Measurements from ENCODE around the gene AUTS2. TPM values are rescaled to one million over a fixed set of nuclear protein-coding genes. Genes with fewer than 3 reads are reported as not detected.

The AUTS2 gene
- total RNA-seq, 1 experiment from 2014 or later: 256 TPM

DNA sequence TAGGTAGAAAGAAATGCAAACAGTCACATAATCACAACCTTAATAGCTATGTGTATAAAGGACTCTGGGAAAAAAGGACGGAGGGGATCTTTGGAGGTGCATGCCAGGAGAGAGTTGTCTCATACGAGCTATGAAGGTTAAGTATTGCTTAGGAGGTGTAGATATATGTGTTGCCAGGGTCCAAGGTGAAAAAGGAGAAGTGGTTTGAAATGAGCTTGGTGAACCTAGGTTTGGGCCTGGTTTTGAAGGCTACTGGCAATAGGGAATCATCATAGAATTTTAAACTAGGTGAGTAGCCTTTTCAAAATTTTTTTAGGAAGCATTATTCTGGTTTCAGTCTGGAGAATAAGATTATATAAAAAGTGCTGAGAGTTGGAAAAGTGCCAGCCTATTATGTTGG lies 336.8 kb downstream of the AUTS2 start:
- Histone ChIP-seq H2BK5ac (ENCODE audit: insufficient read length, low read length) (no peak overlapping the region), H4K8ac (replicated peaks; ENCODE audit: insufficient read length, low read depth, low read length) (no peak overlapping the region), H3K4me1 (ENCODE audit: insufficient read depth, low read length) (no peaks in the 10 kb centered on the region; the same call in 1 of the 2 replicates), H2BK12ac (ENCODE audit: insufficient read length, low read depth, low read length) (no peak overlapping the region), H3K14ac (ENCODE audit: insufficient read depth, low read length) (no peak overlapping the region), H4K20me1 (ENCODE audit: control insufficient read depth, insufficient read depth, insufficient read length) (no peaks in the 10 kb centered on the region), H3K79me1 (ENCODE audit: insufficient read depth, low read depth, low read length, poor library complexity, severe bottlenecking) (no peaks in the 10 kb centered on the region), H3K27me3 (ENCODE audit: insufficient read depth, low read length) (no peaks in the 10 kb centered on the region), H3K4me2 (ENCODE audit: insufficient read depth, insufficient read length, low read length) (no peak overlapping the region), H3K56ac (ENCODE audit: insufficient read length, low read depth, low read length) (no peak overlapping the region), H2AFZ (ENCODE audit: low read length) (no peak overlapping the region), H3K9me3 (ENCODE audit: control insufficient read depth, low read depth, low read length) (no peaks in the 10 kb centered on the region), H4K91ac (ENCODE audit: insufficient read length, low read depth, low read length) (no peak overlapping the region), H3K23ac (ENCODE audit: insufficient read length, low read depth, low read length) (no peak overlapping the region), H2BK15ac (ENCODE audit: low read depth, low read length) (no peak overlapping the region), H3K79me2 (ENCODE audit: insufficient read depth, low read length) (no peaks in the 10 kb centered on the region), H2BK20ac (ENCODE audit: low read depth, low read length, poor library complexity, severe bottlenecking) (no peak overlapping the region), H4K5ac (ENCODE audit: insufficient read length, low read depth, low read length) (no peak overlapping the region), H3K27ac (ENCODE audit: insufficient read length, low read depth, low read length) (no peak overlapping the region), H3T11ph (ENCODE audit: low read length) (no peak overlapping the region), H2BK120ac (ENCODE audit: low read depth, low read length, poor library complexity, severe bottlenecking) (no peak overlapping the region), H3K9ac (ENCODE audit: extremely low read depth, insufficient read length, low read length) (no peak overlapping the region), H2AK5ac (ENCODE audit: insufficient read length, low read length) (no peak overlapping the region), H3K4ac (ENCODE audit: low read depth, low read length) (no peak overlapping the region), H3K18ac (ENCODE audit: insufficient read length, low read depth, low read length) (no peak overlapping the region), H3K23me2 (ENCODE audit: insufficient read length, low read depth, low read length, poor library complexity, severe bottlenecking) (no peaks in the 10 kb centered on the region)
- no CpG with 5 or more reads among the region's 2 CpGs for WGBS (ENCODE audit: extremely low coverage, insufficient read length, low lambda C conversion rate)
- no peak overlapping the region for H3K27ac Mint-ChIP-seq
- TF ChIP-seq CTCF (conservative IDR thresholded peaks at IDR 0.05): no peak
- H3K4me1 Mint-ChIP-seq: peaks cover 3 to 4% of the 10 kb centered on the region in 2 experiments; a peak in 3 of 4 replicates
- no peak overlapping the region for H3K4me3 Mint-ChIP-seq
- H3K9me3 Mint-ChIP-seq: no peaks in the 10 kb centered on the region
- no peak for DNase-seq
- H3K27me3 Mint-ChIP-seq (ENCODE audit: low read depth): no peaks in the 10 kb centered on the region; the same call in 1 of the 2 replicates
- no peaks in the 10 kb centered on the region for H3K36me3 Mint-ChIP-seq (ENCODE audit: insufficient read depth in 1 of 3, low read depth in 3 of 3)

All from H9 (cell line).